Activated T-cell treated with anti-CD3 and anti-CD28 coated beads for 24 hours (primary cell): Measurements from ENCODE around the gene RUVBL2.
"Not testable (repeated sequence)": the region's sequence is repeated elsewhere in the genome, so short reads cannot be mapped to it uniquely, and the experiment has no call there.

ENCODE experiments used
- DNase-seq: peaks from one replicate; pipeline ENCODE4 v3.0.0-alpha.2; 2020; ENCODE audit warnings: low read depth

The RUVBL2 gene

GRCh38 chr19:49049834-49050233, 56.1 kb downstream of the RUVBL2 start:
- not testable (repeated sequence) for DNase-seq

DNA sequence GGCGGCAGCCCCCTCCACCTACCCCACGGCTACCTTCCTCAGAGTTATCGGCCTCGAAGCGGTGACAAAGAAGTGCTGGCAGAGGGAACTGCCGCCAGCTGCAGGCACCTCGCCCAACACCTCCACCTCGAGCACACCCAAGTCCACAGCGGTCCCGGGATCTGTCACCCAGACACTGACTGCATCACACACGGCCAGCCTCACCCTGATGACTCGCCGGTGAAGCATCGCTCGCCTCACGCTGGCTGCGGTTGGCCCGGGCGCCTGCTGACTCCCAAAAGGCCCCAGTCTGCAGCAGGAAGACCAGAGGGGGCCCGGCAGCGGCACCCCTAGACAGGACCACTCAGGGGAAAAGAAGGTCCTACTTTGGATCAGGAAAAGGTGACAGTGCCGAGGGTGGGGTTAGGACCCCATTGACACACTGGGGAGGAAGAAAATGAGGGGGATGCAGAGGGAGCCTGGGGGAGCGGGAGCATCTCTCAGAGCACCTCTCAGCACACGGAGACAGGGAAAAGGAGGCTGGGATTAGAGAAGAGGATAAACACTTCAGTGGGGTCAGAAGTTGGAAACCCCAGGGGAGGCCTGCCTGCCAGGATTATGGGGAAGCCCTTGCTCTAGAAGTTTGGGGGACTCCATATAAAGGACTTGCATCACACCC, 56.8 kb downstream of the RUVBL2 start:
- DNase-seq = not testable (repeated sequence)

DNA sequence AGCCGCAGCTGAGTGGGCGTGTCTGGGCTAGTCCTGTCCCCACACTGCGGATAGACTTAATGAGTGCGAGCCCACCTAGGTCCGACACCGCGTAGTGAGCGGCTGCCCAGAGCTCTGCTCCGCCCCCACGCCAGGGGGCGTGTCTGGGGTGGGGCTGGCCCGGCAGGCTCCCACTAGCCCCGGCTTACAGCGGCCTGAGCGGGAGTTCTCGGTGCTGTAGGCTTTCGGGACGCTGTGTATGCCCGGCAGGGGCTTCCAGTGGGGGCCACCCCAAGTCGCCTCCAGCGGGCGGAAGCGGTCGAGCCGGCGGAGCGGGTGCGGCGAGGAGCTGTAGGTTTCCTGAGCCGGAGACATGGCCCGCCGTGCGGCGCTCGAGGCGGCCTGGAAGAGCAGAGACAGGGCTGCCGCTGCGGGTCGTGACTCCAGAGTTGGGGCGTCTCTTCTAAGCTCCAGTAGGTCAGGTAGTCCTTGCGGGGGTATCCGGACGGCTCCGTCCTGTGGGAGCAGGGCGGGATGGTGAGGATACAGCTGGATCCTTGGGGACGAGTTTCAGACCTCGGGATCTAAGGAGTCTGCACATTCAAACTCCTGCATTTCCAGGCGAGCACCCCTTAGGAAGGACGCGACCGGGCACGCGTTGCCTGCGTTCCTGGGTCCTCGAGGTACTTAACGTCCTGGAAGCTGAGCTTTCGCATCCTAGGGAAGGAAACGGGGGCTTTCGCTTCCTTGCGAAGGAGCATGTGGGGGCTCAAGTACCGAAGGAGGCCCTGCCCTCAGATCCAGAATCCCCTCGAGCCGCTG, 62.6 kb downstream of the RUVBL2 start:
- peak; percentile 27 for DNase-seq

- DNase-seq = not testable (repeated sequence)
Observed at GRCh38 chr19:49056902-49057596, 63.4 kb downstream of the RUVBL2 start.

GRCh38 chr19:49057636-49058234, 64.0 kb downstream of the RUVBL2 start, which contains the start of gene CGB7:
TSS of gene CGB7 (minus strand) at chr19:49057749. CDS start at chr19:49055375, 2,374 bp downstream.
- peak; percentile 26 for DNase-seq

DNA sequence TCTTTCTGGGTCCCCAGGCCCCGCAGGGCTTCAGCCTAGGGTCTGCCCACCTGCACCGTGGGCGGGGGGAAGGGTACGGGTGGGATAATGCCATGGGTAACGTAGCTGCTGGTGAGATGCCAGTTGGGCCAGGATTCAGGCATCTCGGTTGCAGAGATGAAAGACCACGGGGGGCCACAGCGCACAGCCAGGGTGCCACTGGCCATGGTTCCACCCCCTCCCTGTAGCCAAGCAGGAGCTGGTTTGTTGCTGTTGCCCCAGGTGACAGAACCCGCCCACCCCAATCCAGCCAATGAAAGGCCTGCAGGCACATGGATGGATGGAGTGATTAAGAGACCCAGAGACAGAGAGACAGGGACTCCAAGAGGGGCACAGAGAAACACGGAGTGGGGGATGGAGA, 64.9 kb downstream of the RUVBL2 start:
- DNase-seq = no peak

DNA sequence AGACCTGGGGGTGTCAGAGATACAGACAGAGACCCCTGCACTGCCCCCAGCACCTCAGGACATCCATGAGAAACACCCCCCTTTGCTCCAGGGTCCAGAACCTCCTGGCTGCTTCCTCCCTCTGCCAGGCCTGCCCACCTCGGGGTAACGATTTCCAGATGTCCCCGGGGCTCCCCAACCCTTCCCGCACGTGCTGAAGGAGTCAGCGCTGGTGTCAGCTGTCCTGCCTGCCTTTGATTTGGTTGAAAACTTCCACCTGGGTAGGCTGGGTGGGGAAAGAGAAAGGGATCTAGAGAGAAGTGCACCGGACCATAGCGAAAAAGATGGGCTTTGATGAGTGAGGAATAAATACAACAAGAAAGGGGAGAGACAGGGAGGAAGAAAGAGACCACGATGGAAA, 65.4 kb downstream of the RUVBL2 start:
- DNase-seq = no peak

DNA sequence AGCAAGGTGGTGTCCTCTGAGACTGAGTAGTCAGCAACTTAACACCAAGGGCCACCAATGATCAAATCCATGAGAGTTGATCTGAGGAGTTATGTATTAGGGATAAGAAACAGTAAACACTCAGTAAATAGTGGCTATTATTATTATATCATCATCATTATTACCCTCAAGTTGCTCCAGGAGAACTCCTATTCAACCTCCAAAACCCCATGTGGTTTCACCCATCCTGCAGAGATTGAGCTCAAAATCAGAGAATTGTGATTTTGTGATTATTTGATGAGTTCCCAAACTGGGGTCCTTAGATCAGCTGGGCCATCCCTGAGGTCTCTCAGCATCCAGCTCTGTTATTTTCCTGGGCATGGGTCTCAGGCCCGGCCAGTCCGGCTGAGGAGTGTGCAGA, 67.3 kb downstream of the RUVBL2 start:
- DNase-seq = no peak

DNA sequence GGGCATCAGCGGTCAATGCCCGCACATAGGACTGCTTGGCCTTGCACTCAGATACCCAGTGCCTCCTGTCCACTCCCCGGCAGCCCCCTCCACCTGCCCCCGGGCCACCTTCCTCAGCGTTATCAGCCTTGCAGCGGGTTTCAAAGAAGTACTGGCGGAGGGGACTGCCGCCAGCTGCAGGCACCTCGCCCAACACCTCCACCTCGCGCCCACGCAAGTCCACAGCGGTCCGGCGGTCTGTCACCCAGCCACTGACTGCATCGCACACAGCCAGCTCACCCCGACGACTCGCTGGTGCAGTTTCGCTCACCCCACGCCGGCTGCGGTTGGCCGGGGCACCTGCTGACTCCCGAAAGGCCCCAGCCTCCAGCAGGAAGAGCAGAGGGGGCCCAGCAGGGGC, 67.8 kb downstream of the RUVBL2 start:
- DNase-seq = no peak

- no peak for DNase-seq
Observed at GRCh38 chr19:49064029-49064629, 70.4 kb downstream of the RUVBL2 start.

GRCh38 chr19:49064768-49065611, 71.3 kb downstream of the RUVBL2 start, which contains the start of gene NTF4:
TSS of gene NTF4 (minus strand) at chr19:49064818. CDS start at chr19:49061997, 2,821 bp downstream.
- DNase-seq = no peak
